Measurements from ENCODE around the gene PAWR. TPM values are rescaled to one million over a fixed set of nuclear protein-coding genes. Genes with fewer than 3 reads are reported as not detected.

The PAWR gene
- total and polyA plus RNA-seq, 2 donors (not counting 3 experiments of a cell fraction or from before 2014, with no cell fraction given): 18.3 to 154 TPM

- Histone ChIP-seq H3K4me1 (ENCODE audit: control insufficient read depth, extremely low read depth, insufficient read depth, low read length) (no peaks in the 10 kb centered on the region), H3K27me3 (ENCODE audit: control insufficient read depth in 2 of 2, insufficient read depth in 2 of 2, low read length in 2 of 2) (no peaks in the 10 kb centered on the region), H2AFZ (ENCODE audit: low read depth, low read length) (no peak overlapping the region), H3K4me2 (ENCODE audit: insufficient read depth, low read length) (no peak overlapping the region), H4K20me1 (replicated peaks; ENCODE audit: control insufficient read depth, extremely low read depth, insufficient read depth, low read length) (peaks cover 3% of the 10 kb centered on the region), H3K9me3 (replicated peaks; ENCODE audit: control insufficient read depth, insufficient read depth, low read length) (no peaks in the 10 kb centered on the region), H3K27ac (ENCODE audit: insufficient read depth, low read depth, low read length) (no peak overlapping the region), H3K9me1 (replicated peaks; ENCODE audit: control insufficient read depth, extremely low read depth, insufficient read depth, low read length) (no peaks in the 10 kb centered on the region), H3K36me3 (ENCODE audit: control insufficient read depth in 2 of 2, extremely low read depth in 1 of 2, insufficient read depth in 2 of 2, low read length in 2 of 2) (peaks cover 6 to 10% of the 10 kb centered on the region in 2 experiments), H3K9ac (replicated peaks; ENCODE audit: extremely low read depth, insufficient read depth, low read length) (no peak overlapping the region), H3K4me3 (replicated peaks in 1 of 3; ENCODE audit: insufficient read depth in 1 of 3, low read depth in 1 of 3, low read length in 3 of 3) (no peak overlapping the region), H3K79me2 (ENCODE audit: control insufficient read depth, insufficient read depth, low read length) (peaks cover 65% of the 10 kb centered on the region)
- POLR2A ChIA-PET: no interaction called here
- CTCF ChIA-PET: interaction anchor here (0.9 kb wide), 1 partner anchor 8 kb away, joined by 3 read pairs; no protein-coding TSS in a partner anchor
- no TSS peak for BruUV-seq (replicated peaks)
- FAIRE-seq: peak; percentile 56
- no peak for DNase-seq (ENCODE audit: low read depth, low spot score)
- intact Hi-C loops (cut with micrococcal nuclease): no loop called here
- TF ChIP-seq CTCF (IDR thresholded peaks at IDR 0.05; ENCODE audit: extremely low read depth in 1 of 2, insufficient read depth in 1 of 2, low read depth in 1 of 2, low read length in 2 of 2) (no peak), GATA2 (IDR thresholded peaks at IDR 0.05; ENCODE audit: insufficient read depth, insufficient read length, low read depth, low read length) (no peak), MYC (IDR thresholded peaks at IDR 0.05; ENCODE audit: low read depth, low read length) (no peak), POLR2A (IDR thresholded peaks at IDR 0.05; ENCODE audit: low read depth, low read length) (no peak), EZH2 (IDR thresholded peaks at IDR 0.05; ENCODE audit: borderline replicate concordance, low read depth, low read length, severe bottlenecking) (no peak), JUN (IDR thresholded peaks at IDR 0.05; ENCODE audit: borderline replicate concordance, insufficient read depth, insufficient read length, low read depth) (no peak), MAX (IDR thresholded peaks at IDR 0.05; ENCODE audit: insufficient read depth, insufficient read length) (no peak), FOS (IDR thresholded peaks at IDR 0.05; ENCODE audit: borderline replicate concordance, insufficient read depth, low read length) (no peak), POLR2AphosphoS5 (IDR thresholded peaks at IDR 0.05; ENCODE audit: insufficient read depth, low read depth, low read length) (no peak)
- dilution Hi-C loops (cut with MboI; ENCODE audit: extremely low pct_ligation_motif_present, low sequenced_read_pairs): no loop called here
Observed at GRCh38 chr12:79614730-79615129, 76.0 kb downstream of the PAWR start.

Measured in endothelial cell of umbilical vein (primary cell).